RWPE2 (cell line): ENCODE measurements around the gene TMEM63C.
A peak's percentile ranks its signal among the peaks of the same experiment; 100 is the strongest.

Experiments
- ATAC-seq: fragments of 200-7000 bp; cut with Tn5 transposase; 3 replicates; pipeline ENCODE4 v1.9.1; 2021; ENCODE audit warnings: low read depth
- DNase-seq: peaks from one replicate; pipeline ENCODE4 v3.0.0-alpha.2; 2020; ENCODE audit warnings: low spot score
- H3K27ac ChIP-seq: fragments of 450-650 bp; 2 replicates; pipeline ENCODE4 v1.5.1; 2017; ENCODE audit warnings: mild to moderate bottlenecking; ENCODE audit not compliant: poor library complexity, severe bottlenecking
- H3K27me3 ChIP-seq: fragments of 250-450 bp; sonication (Bioruptor Pico); 2 replicates; pipeline ENCODE4 v1.5.1; 2021; ENCODE audit warnings: mild to moderate bottlenecking, moderate library complexity; ENCODE audit not compliant: insufficient read depth, poor library complexity, severe bottlenecking
- H3K36me3 ChIP-seq: fragments of 250-450 bp; sonication (Bioruptor Pico); 2 replicates; pipeline ENCODE4 v1.5.1; 2020; ENCODE audit warnings: low read depth, mild to moderate bottlenecking, moderate library complexity
- H3K4me1 ChIP-seq: fragments of 250-450 bp; sonication (Bioruptor Pico); 2 replicates; pipeline ENCODE4 v1.5.1; 2021; ENCODE audit warnings: mild to moderate bottlenecking, moderate library complexity; ENCODE audit not compliant: insufficient read depth, poor library complexity, severe bottlenecking
- H3K4me3 ChIP-seq: fragments of 250-450 bp; sonication (Bioruptor Pico); 2 replicates; pipeline ENCODE4 v1.5.1; 2021; ENCODE audit warnings: mild to moderate bottlenecking, moderate library complexity; ENCODE audit not compliant: severe bottlenecking
- H3K9me3 ChIP-seq: fragments of 250-450 bp; sonication (Bioruptor Pico); 2 replicates; pipeline ENCODE4 v1.5.1; 2021; ENCODE audit warnings: mild to moderate bottlenecking, moderate library complexity; ENCODE audit not compliant: severe bottlenecking
- CTCF ChIP-seq: fragments of 450-650 bp; IDR thresholded peaks from one replicate; pipeline ENCODE4 v1.5.1; 2017; ENCODE audit warnings: mild to moderate bottlenecking, moderate library complexity; ENCODE audit not compliant: poor library complexity, severe bottlenecking

TMEM63C gene

GRCh38 chr14:77231721-77232120 lies 50.1 kb downstream of the TMEM63C start:
- Histone ChIP-seq H3K27ac (no peak overlapping the region), H3K9me3 (no peaks in the 10 kb centered on the region), H3K4me3 (no peak overlapping the region), H3K27me3 (no peaks in the 10 kb centered on the region), H3K36me3 (no peaks in the 10 kb centered on the region), H3K4me1 (no peaks in the 10 kb centered on the region)
- DNase-seq (no peak), ATAC-seq (no peak)
- no peak for TF ChIP-seq CTCF

DNA sequence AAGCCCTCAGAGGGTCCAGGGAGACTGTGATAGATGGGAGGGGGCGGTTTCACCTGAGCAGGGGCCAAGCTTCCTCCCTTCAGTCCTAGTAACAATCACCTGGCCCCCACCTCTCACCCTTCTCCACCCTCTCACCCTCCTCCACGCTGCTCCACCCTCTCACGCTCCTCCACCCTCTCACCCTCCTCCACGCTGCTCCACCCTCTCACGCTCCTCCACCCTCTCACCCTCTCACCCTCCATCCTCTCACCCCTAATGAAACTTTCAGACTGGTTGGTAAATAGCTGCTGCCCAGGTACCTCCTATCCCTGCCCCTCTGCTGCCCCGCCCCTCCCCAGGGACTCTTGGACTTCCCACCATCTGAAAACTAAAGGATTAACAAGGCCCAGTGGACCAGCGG lies 55.2 kb downstream of the TMEM63C start:
- TF ChIP-seq CTCF, result no peak
- no peak overlapping the region for H3K4me3 ChIP-seq
- no peaks in the 10 kb centered on the region for H3K9me3 ChIP-seq
- DNase-seq, result no peak
- 0 out of 3 replicates have a peak, but pooled peaks have one; percentile 7 for ATAC-seq
- H3K36me3 ChIP-seq, result no peaks in the 10 kb centered on the region
- H3K27me3 ChIP-seq, result no peaks in the 10 kb centered on the region
- H3K27ac ChIP-seq, result no peak overlapping the region
- H3K4me1 ChIP-seq, result no peaks in the 10 kb centered on the region

DNA sequence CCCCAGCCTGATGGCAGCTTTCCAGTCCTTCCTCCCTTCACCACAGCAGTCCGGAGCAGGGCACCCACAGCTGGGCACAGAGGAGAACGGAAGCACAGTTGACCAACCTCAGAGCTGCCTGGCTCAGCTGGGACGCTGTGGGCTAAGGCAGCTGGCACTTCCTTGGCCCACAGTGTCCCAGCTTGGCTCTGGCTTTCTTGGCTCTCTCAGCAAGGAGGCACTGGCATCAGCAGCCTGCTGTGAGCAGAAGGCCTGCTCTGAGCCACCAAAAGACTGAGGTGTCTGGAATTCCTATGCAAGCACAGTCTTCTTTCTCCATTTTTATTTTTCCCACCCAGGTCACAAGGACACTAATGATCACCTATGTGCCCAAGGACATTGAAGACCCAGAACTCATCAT lies 56.8 kb downstream of the TMEM63C start:
- TF ChIP-seq CTCF, result no peak
- DNase-seq (no peak), ATAC-seq (no peak)

GRCh38 chr14:77238996-77239395 lies 57.4 kb downstream of the TMEM63C start:
- DNase-seq (no peak), ATAC-seq (no peak)
- no peaks in the 10 kb centered on the region for H3K9me3 ChIP-seq
- H3K36me3 ChIP-seq, result no peaks in the 10 kb centered on the region
- H3K4me1 ChIP-seq, result no peaks in the 10 kb centered on the region
- H3K4me3 ChIP-seq, result no peak overlapping the region
- no peak overlapping the region for H3K27ac ChIP-seq
- H3K27me3 ChIP-seq, result no peaks in the 10 kb centered on the region
- no peak for TF ChIP-seq CTCF

More for the DNA sequence above, 56.8 kb downstream of the TMEM63C start:
- no peaks in the 10 kb centered on the region for H3K4me1 ChIP-seq
- no peaks in the 10 kb centered on the region for H3K27me3 ChIP-seq
- no peaks in the 10 kb centered on the region for H3K9me3 ChIP-seq
- H3K4me3 ChIP-seq, result no peak overlapping the region
- H3K27ac ChIP-seq, result no peak overlapping the region
- H3K36me3 ChIP-seq, result no peaks in the 10 kb centered on the region

DNA sequence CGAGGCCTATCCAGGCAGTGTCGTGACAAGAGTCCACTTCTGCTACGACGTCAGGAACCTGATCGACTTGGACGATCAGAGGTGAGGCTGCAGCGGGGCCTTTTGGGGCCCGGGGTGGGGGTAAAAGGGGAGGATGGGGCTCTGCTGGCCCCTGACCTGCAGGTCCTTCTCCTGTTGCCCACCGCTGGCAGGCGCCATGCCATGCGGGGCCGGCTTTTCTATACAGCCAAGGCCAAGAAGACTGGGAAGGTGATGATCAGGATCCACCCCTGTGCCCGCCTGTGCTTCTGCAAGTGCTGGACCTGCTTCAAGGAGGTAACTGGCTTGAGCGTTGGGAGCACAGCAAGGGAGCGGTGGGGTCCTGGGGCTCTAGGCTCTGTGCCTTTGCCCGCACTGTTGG lies 57.8 kb downstream of the TMEM63C start:
- H3K9me3 ChIP-seq, result no peaks in the 10 kb centered on the region
- ATAC-seq (no peak), DNase-seq (no peak)
- no peak overlapping the region for H3K27ac ChIP-seq
- TF ChIP-seq CTCF, result no peak
- H3K4me1 ChIP-seq, result no peaks in the 10 kb centered on the region
- H3K4me3 ChIP-seq, result no peak overlapping the region
- H3K27me3 ChIP-seq, result no peaks in the 10 kb centered on the region
- H3K36me3 ChIP-seq, result no peaks in the 10 kb centered on the region
